K562 (cell line): ENCODE measurements around the gene NRN1L. TPM values are rescaled to one million over a fixed set of nuclear protein-coding genes. Genes with fewer than 3 reads are reported as not detected.

Experiments
- CREB5 ChIP-seq: fragments of 250-450 bp; sonication (Bioruptor Pico); IDR thresholded peaks from 2 replicates; pipeline ENCODE4 v1.5.0; 2020; ENCODE audit warnings: mild to moderate bottlenecking
- ESRRA ChIP-seq: fragments of 450-650 bp; IDR thresholded peaks from 2 replicates; pipeline ENCODE4 v1.6.1; 2014; ENCODE audit warnings: low read depth, mild to moderate bottlenecking, moderate library complexity, borderline replicate concordance
- ETV5 ChIP-seq: sonication (generic); formaldehyde crosslinking; IDR thresholded peaks from 2 replicates; pipeline ENCODE4 v1.4.0; 2020; ENCODE audit warnings: low read depth, mild to moderate bottlenecking, missing genetic modification reagents
- KLF6 ChIP-seq: fragments of 250-450 bp; sonication (Bioruptor Pico); IDR thresholded peaks from 2 replicates; pipeline ENCODE4 v1.4.0; 2020; ENCODE audit warnings: mild to moderate bottlenecking, moderate library complexity, borderline replicate concordance
- NR2F6 ChIP-seq: fragments of 450-650 bp; formaldehyde crosslinking; IDR thresholded peaks from 2 replicates; pipeline ENCODE4 v1.4.0; 2020; ENCODE audit warnings: mild to moderate bottlenecking
- RBBP5 ChIP-seq: fragments of 200-600 bp; sonication (generic); IDR thresholded peaks from 2 replicates; pipeline ENCODE4 v1.6.1; 2012; ENCODE audit warnings: borderline replicate concordance, mild to moderate bottlenecking, low read length, control low read depth, inconsistent platforms; ENCODE audit not compliant: insufficient read depth, poor library complexity, severe bottlenecking
- ZBTB43 ChIP-seq: sonication (generic); formaldehyde crosslinking; IDR thresholded peaks from 2 replicates; pipeline ENCODE4 v1.8.0; 2023; ENCODE audit warnings: mild to moderate bottlenecking, missing genetic modification reagents
- ZNF445 ChIP-seq: fragments of 250-450 bp; sonication (Bioruptor Pico); IDR thresholded peaks from 2 replicates; pipeline ENCODE4 v1.4.0; 2020; ENCODE audit warnings: low read depth, mild to moderate bottlenecking, moderate library complexity
- polyA plus RNA-seq, 8 experiments: library from polyadenylated mRNA; depleted of rRNA in 4 of 8; stranded (reverse) in 5 of 8; unstranded in 3 of 8; fragments of >200 nt; fragmentation: Nextera tagmentation in 2 of 8; fragmentation: Illumina TruSeq in 1 of 8; extraction: Ambion mirVana in 2 of 8; extraction: Trizol in 1 of 8; gene quantifications; 2 replicates each; pipeline versions ENCODE4 v1.2.1 to v1.2.3, GENCODE V29; 2011 to 2014; ENCODE audit warnings: inconsistent platforms in 1 of 8, missing spikeins in 1 of 8
- total RNA-seq, 7 experiments: library from RNA; depleted of rRNA in 6 of 7; stranded (reverse); fragments of >200 nt in 6 of 7; fragmentation: Illumina TruSeq in 2 of 7; extraction: Trizol in 2 of 7; gene quantifications; 2 replicates each; pipeline versions ENCODE4 v1.2.1 to v1.2.3, GENCODE V29; 2011 to 2021; ENCODE audit warnings: low replicate concordance in 1 of 7
- TF ChIP-seq, protein P1 (sequence below): fragments of 450-650 bp; IDR thresholded peaks from 2 replicates; pipeline ENCODE4 v1.6.1; 2016; ENCODE audit warnings: mild to moderate bottlenecking, moderate library complexity
- TF ChIP-seq, protein P2 (sequence below): fragments of 450-650 bp; formaldehyde crosslinking; IDR thresholded peaks from 2 replicates; pipeline ENCODE4 v1.4.0; 2020; ENCODE audit warnings: mild to moderate bottlenecking, moderate library complexity

Gene NRN1L
- total and polyA plus RNA-seq, 9 of the 15 experiments (the other 6 are each of a cell fraction or from before 2014, with no cell fraction given) = 0.22 to 0.86 (median 0.61) TPM; not detected in 5

- TF ChIP-seq CREB5 = no peak
- TF ChIP-seq, protein P1, sequence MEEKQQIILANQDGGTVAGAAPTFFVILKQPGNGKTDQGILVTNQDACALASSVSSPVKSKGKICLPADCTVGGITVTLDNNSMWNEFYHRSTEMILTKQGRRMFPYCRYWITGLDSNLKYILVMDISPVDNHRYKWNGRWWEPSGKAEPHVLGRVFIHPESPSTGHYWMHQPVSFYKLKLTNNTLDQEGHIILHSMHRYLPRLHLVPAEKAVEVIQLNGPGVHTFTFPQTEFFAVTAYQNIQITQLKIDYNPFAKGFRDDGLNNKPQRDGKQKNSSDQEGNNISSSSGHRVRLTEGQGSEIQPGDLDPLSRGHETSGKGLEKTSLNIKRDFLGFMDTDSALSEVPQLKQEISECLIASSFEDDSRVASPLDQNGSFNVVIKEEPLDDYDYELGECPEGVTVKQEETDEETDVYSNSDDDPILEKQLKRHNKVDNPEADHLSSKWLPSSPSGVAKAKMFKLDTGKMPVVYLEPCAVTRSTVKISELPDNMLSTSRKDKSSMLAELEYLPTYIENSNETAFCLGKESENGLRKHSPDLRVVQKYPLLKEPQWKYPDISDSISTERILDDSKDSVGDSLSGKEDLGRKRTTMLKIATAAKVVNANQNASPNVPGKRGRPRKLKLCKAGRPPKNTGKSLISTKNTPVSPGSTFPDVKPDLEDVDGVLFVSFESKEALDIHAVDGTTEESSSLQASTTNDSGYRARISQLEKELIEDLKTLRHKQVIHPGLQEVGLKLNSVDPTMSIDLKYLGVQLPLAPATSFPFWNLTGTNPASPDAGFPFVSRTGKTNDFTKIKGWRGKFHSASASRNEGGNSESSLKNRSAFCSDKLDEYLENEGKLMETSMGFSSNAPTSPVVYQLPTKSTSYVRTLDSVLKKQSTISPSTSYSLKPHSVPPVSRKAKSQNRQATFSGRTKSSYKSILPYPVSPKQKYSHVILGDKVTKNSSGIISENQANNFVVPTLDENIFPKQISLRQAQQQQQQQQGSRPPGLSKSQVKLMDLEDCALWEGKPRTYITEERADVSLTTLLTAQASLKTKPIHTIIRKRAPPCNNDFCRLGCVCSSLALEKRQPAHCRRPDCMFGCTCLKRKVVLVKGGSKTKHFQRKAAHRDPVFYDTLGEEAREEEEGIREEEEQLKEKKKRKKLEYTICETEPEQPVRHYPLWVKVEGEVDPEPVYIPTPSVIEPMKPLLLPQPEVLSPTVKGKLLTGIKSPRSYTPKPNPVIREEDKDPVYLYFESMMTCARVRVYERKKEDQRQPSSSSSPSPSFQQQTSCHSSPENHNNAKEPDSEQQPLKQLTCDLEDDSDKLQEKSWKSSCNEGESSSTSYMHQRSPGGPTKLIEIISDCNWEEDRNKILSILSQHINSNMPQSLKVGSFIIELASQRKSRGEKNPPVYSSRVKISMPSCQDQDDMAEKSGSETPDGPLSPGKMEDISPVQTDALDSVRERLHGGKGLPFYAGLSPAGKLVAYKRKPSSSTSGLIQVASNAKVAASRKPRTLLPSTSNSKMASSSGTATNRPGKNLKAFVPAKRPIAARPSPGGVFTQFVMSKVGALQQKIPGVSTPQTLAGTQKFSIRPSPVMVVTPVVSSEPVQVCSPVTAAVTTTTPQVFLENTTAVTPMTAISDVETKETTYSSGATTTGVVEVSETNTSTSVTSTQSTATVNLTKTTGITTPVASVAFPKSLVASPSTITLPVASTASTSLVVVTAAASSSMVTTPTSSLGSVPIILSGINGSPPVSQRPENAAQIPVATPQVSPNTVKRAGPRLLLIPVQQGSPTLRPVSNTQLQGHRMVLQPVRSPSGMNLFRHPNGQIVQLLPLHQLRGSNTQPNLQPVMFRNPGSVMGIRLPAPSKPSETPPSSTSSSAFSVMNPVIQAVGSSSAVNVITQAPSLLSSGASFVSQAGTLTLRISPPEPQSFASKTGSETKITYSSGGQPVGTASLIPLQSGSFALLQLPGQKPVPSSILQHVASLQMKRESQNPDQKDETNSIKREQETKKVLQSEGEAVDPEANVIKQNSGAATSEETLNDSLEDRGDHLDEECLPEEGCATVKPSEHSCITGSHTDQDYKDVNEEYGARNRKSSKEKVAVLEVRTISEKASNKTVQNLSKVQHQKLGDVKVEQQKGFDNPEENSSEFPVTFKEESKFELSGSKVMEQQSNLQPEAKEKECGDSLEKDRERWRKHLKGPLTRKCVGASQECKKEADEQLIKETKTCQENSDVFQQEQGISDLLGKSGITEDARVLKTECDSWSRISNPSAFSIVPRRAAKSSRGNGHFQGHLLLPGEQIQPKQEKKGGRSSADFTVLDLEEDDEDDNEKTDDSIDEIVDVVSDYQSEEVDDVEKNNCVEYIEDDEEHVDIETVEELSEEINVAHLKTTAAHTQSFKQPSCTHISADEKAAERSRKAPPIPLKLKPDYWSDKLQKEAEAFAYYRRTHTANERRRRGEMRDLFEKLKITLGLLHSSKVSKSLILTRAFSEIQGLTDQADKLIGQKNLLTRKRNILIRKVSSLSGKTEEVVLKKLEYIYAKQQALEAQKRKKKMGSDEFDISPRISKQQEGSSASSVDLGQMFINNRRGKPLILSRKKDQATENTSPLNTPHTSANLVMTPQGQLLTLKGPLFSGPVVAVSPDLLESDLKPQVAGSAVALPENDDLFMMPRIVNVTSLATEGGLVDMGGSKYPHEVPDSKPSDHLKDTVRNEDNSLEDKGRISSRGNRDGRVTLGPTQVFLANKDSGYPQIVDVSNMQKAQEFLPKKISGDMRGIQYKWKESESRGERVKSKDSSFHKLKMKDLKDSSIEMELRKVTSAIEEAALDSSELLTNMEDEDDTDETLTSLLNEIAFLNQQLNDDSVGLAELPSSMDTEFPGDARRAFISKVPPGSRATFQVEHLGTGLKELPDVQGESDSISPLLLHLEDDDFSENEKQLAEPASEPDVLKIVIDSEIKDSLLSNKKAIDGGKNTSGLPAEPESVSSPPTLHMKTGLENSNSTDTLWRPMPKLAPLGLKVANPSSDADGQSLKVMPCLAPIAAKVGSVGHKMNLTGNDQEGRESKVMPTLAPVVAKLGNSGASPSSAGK = no peak
- TF ChIP-seq, protein P2, sequence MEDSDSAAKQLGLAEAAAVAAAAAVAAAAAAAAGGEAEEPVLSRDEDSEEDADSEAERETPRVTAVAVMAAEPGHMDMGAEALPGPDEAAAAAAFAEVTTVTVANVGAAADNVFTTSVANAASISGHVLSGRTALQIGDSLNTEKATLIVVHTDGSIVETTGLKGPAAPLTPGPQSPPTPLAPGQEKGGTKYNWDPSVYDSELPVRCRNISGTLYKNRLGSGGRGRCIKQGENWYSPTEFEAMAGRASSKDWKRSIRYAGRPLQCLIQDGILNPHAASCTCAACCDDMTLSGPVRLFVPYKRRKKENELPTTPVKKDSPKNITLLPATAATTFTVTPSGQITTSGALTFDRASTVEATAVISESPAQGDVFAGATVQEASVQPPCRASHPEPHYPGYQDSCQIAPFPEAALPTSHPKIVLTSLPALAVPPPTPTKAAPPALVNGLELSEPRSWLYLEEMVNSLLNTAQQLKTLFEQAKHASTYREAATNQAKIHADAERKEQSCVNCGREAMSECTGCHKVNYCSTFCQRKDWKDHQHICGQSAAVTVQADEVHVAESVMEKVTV (CRISPR knock-in tag) = no peak
- TF ChIP-seq KLF6 (CRISPR knock-in tag) = no peak
- TF ChIP-seq ZNF445 (CRISPR knock-in tag) = no peak
- TF ChIP-seq ETV5 = no peak
- TF ChIP-seq RBBP5 = no peak
- TF ChIP-seq ESRRA = peak; percentile 96
- TF ChIP-seq NR2F6 (CRISPR knock-in tag) = no peak
- TF ChIP-seq ZBTB43 (CRISPR knock-in tag) = no peak
Observed at GRCh38 chr16:67917852-67918236, 33.2 kb downstream of the NRN1L start (continued).
